ENCODE results near the gene FSD2.
"Not testable (repeated sequence)": the region's sequence is repeated elsewhere in the genome, so short reads cannot be mapped to it uniquely, and the experiment has no call there.

FSD2 gene

GRCh38 chr15:82830427-82831173, 24.7 kb upstream of the FSD2 start:
- no peak for DNase-seq

DNA sequence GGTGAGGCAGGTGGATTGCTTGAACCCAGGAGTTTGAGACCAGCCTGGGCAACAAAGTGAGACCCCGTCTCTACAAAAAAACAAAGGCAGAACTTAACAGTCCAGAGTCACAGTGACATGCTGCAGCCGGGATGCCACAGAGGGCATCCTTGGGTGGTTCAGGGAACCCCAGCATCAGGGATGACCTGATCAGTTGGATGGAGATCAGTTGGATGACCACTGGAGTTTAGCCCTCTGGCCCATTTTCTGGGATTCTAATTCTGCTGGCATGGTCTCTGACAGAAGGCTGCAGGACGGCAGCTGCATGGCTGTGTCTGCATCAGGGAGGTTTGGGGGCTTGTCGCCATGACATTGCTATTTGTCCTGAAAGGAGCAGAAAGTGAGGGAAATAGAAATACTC, 23.4 kb upstream of the FSD2 start:
- DNase-seq = no peak

GRCh38 chr15:82828075-82828474, 22.2 kb upstream of the FSD2 start:
- DNase-seq = no peak

- no peak for DNase-seq
These were observed 17.2 kb upstream of the FSD2 start for GRCh38 chr15:82823049-82823448.

DNA sequence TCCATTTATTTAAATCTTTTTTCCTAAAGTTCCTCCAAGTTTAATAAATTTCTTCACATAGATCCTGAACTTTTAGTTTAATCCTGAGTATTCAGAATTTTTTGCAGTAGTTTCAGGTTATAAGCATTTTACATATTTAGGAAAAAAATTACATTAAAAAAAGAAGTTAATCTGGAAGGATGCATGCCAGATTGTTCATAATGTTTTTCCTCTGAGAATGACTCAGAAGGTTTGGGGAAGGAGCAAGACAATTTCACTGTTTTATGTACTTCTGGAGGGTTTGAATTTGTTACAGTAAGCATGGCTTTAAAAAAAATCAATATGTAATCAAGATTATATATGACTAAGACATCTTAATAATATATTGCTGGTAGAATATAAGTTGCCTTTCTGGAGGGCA, 16.0 kb upstream of the FSD2 start:
- not testable (repeated sequence) for DNase-seq

DNA sequence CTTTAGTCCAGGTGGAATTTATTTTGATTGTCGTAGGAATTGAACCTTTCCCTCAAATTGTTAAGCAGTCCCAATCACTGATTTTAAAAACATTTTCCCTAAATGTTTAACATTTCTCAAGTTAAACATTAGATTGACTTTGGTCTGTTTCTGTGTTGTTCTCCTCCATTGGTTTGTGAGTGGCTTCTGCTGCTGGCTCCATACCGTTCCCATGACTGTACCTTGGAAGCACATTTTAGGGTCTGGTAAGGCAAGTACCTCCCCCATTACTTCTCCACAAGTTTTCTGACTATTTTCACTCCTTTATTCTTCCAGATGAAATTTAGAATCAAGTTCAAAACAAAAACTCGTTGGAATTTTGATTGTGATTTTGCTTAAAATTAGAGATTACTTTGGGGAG, 15.5 kb upstream of the FSD2 start:
- DNase-seq = not testable (repeated sequence)

GRCh38 chr15:82820128-82820527, 14.3 kb upstream of the FSD2 start:
- DNase-seq = no peak

DNA sequence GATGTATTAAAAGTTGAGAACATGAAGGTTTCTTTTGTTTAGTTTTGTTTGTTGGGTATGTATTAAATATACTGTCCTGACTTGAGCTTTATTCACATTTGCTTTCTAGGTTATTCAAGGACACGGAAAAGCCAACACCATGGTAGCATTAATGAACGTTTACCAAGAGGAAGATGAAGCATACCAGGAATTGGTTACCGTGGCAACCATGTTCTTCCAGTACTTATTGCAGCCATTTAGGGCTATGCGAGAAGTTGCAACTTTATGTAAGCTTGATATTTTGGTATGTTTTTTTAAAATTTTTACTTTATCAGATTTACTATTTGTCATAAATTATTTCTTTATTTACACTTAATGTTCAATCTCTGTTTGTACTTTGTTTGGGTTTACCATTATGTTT, 7.1 kb upstream of the FSD2 start:
- no peak for DNase-seq

DNA sequence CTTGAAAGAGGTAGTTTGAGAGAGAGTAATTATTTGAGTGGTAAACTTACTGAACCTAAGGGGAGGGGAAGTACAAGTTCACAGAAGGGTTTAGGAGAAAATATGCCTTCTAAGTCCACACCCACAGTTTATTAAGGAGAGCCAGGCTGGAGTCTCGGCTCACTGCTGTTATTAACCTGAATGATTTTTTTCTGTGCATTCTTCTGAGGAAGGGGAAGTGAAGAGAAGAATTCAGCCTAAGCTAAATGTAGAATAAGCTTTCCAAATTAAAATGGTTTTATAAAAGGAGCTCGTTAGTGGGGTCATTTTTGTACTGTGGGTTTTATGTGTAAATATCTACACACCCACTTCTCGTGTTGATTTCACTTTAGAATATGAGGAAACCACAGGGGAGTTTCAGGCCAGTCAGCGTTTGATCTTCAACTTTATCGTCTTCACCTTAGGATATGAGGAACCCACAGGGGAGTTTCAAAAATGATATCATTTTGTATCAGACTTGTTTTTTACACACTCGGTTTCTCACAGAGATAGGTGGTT, 5.1 kb upstream of the FSD2 start:
- DNase-seq = no peak

DNA sequence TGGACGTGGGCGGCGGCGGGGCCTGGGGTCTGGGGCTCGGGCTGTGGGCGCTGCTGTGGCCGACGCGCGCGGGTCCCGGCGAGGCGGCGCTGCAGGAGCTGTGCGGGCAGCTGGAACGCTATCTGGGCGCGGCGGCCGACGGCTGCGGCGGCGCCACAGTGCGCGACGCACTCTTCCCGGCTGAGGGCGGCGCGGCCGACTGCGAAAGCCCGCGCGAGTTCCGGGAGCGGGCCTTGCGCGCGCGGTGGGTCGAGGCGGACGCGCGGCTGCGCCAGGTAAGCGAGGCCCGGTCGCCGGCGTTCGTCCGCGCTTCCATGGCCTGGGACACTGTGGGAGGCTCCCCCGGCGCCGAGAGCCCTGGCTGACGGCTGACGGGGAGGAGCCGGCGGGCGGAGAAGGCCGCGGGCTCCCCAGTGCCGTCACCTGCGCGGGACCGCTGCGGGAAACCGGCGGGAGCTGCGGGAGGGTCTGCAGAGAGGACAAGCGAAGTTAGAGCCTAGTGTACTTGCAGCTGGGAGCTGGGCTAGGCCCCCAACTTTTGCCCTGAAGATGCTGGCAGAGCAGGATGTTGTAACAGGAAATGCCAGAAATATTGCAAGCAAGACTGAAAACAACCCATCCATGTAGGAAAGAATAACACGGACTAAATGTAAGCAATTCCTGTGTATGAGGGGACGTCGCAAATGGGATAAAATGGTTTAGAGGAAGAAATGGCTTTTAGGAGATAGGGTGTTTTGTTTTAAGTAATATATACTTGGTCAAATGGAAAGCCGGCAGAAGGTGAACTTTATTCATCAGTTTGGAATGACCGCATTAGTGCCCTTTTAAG, 4.4 kb upstream of the FSD2 start:
- no peak for DNase-seq

DNA sequence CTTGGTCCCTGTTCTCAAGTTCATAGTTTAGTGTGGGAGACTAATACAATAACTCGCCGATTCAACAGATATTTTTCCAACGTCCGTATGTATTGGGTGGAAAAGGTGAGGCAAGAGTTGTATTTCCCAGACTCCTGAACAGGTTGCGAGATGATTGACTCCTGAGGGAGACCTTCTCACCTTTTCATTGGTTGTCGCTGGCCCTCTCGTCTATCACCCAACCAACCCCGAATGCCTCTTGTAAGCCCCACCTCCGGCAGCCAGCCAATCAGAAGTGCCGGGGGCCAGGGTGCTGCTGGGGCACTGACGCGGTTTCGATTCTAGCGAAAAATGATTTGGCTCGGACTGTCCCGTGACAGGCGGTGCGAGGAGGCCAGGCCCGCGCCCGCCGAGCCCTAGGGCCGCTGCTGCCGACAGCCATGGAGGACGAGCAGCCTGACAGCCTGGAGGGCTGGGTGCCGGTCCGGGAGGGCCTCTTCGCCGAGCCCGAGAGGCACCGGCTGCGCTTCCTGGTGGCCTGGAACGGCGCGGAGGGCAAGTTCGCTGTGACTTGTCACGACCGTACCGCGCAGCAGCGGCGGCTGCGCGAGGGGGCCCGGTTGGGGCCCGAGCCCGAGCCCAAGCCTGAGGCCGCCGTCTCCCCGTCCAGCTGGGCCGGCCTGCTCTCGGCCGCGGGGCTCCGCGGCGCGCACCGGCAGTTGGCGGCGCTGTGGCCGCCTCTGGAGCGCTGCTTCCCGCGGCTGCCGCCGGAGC, 3.6 kb upstream of the FSD2 start, which contains the start of gene WHAMM:
Gene WHAMM, plus strand, starts transcription at position 321 of the 753 bp plus-strand sequence. Its CDS starts 99 bp downstream, at position 420.
- DNase-seq = peak; percentile 93

DNA sequence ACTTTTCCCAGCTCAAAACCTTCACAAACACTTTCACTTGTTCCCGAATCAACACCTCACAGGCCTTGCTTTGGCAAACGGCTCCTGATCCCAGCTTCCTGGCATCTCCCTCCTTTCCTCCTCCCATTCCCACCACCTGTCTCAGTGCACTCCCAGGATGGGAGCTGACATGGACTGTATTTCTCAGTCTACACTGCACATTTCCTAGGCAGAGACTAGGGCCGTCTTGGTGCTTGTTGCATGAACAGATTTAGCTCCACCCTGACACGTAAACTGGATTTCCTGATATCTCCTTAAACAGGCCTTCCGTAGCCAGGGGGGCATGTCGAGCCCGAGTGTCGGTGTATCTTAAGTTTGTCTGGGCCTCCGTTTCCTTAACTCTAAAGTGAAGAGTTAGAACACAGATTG, 2.8 kb upstream of the FSD2 start:
- DNase-seq = no peak

DNA sequence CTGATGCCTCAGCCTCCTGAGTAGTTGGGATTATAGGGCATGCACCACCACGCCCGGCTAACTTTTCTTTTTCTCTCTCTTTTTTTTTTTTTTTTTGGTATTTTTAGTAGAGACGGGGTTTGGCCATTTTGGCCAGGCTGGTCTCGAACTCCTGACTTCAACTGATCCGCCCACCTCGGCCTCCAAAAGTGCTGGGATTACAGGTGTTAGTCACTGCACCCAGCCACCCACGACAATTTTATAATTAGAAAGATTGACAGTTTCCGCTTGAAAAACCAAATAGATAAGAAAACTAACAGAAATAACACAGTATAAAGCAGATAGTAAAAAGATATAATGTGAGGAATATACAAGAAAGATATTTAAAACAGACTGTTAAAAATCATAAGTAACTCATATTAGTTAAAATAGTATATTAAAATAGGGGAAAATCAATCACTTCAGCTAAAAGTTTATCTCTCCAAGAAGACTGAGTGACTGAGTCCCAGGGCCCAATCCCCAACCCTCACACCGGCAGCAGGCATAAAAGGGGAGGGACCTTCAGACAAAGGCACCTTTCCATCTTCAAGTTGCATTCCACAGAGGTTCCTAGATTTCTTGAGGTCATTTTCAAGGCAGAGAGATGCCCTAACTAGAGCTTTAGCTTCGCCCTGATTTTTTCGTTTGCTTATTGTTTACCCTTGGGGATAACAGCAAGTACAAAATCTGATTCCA, 2.2 kb upstream of the FSD2 start:
- no peak for DNase-seq

GRCh38 chr15:82804575-82804949, 1.3 kb downstream of the FSD2 start:
- no peak for DNase-seq

GRCh38 chr15:82803793-82804574, 1.9 kb downstream of the FSD2 start:
- DNase-seq = no peak

DNA sequence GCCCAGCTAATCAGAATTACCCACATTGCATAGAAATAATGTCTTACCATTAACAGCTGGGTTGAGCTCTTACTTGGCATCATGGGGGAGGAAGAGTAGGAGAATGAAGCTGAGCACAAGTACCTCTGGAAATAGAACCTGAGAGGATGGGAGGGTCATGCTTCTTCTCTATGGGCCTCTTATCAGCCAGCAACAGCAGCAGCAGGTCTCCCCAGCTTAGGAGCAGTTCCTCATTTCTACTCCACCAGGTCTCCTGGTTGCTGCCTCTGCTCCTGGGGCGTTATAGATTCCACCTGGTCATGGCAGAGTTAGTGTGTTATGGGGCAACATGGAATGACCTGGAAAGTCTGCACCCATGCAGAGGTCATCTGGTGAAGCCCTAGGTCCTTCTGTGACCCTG, 3.4 kb downstream of the FSD2 start:
- DNase-seq = no peak

DNA sequence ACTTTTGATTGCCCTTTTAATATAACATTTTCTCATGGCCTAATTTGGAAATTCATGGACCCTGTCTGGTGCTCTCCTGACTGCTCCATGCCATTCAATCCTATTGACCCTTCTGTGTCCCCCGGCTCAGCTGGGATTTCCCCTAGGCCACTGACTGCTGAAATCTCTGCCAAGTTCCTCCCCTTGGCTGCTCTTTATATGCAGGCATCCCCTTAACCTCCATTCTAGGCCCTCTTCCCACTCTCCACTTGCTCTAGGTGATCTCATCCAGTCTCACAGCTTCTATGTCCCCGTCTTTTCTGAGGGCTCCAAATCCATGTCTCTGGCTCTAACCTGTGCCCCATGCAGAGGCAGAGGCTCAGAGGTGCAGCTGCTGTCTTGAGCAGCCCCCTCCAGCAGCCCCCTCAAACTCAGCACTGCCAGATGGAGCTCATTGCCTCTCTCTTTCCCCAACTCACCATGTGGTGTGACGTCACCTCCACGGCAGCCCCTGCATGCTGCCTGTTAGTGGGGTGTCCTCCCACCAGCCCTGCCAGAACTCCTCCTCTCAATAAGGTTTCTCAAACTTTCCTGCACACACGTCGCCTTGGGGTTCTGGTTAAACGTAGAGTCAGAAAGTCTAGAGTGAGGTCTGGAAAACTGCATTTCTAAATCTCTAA, 6.6 kb downstream of the FSD2 start:
- DNase-seq = no peak

GRCh38 chr15:82798531-82799166, 7.2 kb downstream of the FSD2 start:
- no peak for DNase-seq

DNA sequence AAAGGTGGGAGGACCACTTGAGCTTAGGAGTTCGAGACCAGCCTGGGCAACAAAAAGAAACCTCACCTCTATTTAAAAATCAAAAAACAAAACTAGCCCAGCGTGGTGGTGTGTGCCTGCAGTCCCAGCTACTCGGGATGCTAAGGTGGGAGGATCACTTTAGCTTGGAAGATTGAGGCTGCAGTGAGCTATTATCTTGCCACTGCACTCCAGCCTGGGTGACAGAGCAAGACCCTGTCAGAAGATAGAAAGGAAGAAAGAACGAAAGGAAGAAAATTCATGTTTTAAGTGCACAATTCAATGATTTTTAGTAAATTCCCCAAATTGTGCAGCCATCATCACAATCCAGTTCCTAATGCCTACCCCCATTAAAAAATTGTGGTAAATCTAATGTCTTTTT, 7.8 kb downstream of the FSD2 start:
- DNase-seq = no peak

DNA sequence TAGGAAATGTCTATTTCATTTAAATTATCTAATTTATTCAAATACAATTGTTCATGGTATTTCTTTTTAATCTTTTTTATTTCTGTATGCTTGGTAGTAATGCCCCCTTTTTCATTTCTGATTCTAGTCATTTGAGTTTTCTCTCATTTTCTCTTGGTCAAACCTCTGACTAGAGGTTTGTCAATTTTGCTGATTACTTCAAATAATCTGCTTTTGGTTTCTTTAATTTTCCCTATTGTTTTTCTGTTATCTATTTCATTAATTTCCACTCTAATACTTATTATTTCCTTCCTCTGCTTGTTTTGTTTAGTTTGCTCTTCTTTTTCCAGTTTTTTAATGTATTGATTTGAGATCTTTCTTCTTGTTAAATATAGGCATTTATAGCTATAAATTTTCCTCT, 12.1 kb downstream of the FSD2 start:
- DNase-seq = no peak

GRCh38 chr15:82792068-82792467, 13.8 kb downstream of the FSD2 start:
- DNase-seq = no peak
